ENCODE measurements around the gene TRIM63. TPM values are rescaled to one million over a fixed set of nuclear protein-coding genes. Genes with fewer than 3 reads are reported as not detected.
A peak's percentile ranks its signal among the peaks of the same experiment; 100 is the strongest.

The TRIM63 gene
- total RNA-seq, 1 experiment from 2014 or later: 118 TPM

DNA sequence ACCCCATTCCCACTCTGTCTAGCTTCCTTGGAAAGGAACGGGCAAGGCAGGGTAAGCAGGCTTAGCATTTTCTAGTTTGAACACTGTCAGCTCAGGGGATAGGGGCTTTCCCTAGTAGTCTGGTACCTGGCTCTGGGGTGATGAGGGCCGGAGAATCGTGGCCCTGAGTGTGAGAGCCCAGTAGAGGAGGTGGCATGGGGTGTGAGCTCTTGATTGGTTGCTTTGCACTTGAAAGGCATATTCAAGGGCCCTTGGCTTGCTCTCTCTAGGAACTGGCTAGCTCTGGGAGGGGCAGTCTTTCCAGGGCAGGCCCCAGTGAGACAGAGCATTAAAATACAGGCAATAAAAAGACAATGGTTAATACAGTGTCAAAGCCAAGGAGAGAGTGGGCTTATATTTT lies 56.6 kb downstream of the TRIM63 start:
- in situ Hi-C loops (cut with HindIII; ENCODE audit: low pct_unique_long_range_greater_than_20kb, low sequenced_read_pairs): no loop called here
- no peak for DNase-seq (ENCODE audit: low read depth, low spot score)

DNA sequence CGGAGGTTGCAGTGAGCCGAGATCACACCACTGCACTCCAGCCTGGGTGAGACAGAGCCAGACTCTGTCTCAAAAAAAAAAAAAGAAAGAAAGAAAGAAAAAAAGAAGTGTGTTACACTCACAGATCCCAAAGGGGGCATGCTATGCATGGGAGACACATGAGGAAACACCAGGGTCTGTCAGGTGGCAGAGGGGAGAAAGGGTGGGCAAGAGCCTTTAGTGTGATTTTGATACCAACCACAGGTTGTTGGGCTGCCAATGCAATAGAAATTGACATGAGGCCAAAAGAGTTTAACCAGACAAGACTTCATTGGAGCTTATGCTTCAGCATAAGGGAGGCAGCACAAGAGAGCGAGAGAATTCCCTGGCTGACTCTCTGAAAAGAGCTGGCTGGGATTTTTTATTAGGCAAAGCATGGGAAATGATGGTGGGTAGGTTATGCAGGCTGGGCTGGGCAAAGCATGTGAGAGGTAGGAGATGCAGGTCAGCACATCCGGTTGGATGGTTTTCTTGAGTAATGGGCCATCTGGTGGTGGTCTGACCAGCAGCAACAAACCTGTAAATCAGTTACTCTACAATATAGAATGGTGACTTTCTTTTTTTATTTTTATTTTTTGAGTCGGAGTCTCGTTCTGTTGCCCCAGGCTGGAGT lies 57.5 kb downstream of the TRIM63 start:
- in situ Hi-C loops (cut with HindIII; ENCODE audit: low pct_unique_long_range_greater_than_20kb, low sequenced_read_pairs): no loop called here

DNA sequence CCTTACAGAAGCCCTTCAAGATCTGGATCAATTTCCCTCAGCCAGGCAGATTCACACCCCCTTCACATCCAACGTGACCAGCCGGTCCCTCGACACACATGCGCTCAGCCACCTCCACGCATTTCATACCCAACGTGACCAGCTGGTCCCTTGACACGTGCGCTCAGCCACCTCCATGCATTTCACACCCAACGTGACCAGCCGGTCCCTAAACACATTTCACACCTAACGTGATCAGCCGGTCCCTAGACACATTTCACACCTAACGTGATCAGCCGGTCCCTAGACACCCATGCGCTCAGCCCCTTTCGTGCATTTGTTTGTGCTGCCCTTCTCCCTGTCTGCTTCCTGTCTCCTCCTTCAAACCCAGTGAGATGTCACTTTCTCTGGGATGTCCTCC lies 60.7 kb downstream of the TRIM63 start:
- in situ Hi-C loops (cut with HindIII; ENCODE audit: low pct_unique_long_range_greater_than_20kb, low sequenced_read_pairs): no loop called here
- DNase-seq (ENCODE audit: low read depth, low spot score): no peak

More for the DNA sequence above, 57.5 kb downstream of the TRIM63 start:
- DNase-seq (ENCODE audit: low read depth, low spot score): peak; percentile 53

DNA sequence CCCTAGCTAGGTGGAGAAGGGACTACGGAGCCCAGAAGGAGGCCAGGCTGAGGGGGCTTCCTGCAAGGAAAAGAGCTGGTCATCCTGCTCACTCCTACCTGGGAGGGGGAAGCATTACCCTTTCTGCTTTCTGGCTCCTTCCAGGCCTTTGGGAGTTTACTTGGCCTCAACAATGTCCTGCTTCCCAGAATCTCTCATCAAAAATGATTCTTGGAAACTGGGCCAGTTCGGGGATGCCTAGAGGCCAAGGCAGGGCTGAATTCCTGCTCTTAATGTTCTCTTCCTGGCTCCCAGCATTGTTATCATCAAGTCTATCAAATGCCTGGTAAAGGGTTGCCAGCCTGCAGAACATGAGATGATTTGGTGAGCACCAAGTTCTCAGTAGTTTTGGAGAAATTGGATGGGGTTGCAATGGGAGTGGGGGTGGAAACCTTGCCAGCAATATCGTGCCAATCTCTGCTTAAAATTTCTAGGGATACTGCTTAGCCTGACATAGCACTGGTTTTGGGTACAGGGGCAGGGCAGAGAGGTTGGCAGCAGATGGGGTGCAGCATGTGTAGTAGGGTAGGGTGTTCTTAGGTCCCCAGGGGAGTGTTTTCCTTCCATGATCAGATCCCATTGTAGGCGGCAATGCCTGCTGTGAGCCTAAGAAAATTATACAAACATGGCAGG lies 61.9 kb downstream of the TRIM63 start:
- DNase-seq (ENCODE audit: low read depth, low spot score): no peak

DNA sequence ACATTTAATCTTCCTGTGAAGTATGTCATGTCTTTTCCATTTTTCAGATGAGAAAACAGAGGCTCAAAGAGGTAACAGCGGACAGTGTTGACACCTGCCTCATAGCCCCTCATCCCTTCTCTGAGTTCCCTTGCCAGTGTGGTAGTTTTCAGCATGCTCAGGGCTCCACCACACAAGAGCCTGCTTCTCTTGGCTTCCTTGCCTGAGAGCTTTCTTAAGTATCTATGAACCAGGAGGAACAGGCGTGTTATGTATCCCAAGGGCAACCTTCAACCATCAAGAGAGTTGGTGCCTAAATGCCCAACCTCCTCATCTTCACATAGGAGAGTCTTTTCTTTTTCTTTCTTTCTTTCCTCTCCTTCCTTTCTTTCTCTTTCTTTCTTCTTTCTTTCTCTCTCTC lies 63.7 kb downstream of the TRIM63 start:
- in situ Hi-C loops (cut with HindIII; ENCODE audit: low pct_unique_long_range_greater_than_20kb, low sequenced_read_pairs): no loop called here

More for the DNA sequence above, 61.9 kb downstream of the TRIM63 start:
- in situ Hi-C loops (cut with HindIII; ENCODE audit: low pct_unique_long_range_greater_than_20kb, low sequenced_read_pairs): no loop called here

DNA sequence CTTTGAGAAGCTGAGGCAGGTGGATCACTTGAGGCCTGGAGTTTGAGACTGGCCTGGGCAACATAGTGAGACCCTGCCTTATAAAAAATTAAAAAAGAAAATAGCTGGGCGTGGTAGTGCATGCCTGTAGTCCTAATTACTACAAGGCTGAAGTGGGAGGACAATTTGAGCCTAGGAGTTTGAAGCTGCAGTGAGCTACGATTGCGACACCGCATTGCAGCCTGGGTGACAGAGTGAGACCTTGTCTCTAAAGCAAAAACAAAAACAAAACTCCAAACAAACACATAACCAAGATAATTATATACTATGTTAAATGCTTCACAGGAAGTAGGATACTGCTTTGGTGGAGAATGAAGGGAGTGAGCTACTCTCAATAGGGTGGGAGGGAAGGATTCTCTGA lies 64.2 kb downstream of the TRIM63 start:
- in situ Hi-C loops (cut with HindIII; ENCODE audit: low pct_unique_long_range_greater_than_20kb, low sequenced_read_pairs): no loop called here
- DNase-seq (ENCODE audit: low read depth, low spot score): no peak

More for the DNA sequence above, 63.7 kb downstream of the TRIM63 start:
- DNase-seq (ENCODE audit: low read depth, low spot score): no peak

Small RNAs within 50 kb of the gene (small RNA-seq; reads per million reads assigned to genes)
- gene RF00283 (0 reads per million in 2 experiments), gene RF00492 (0 reads per million in 2 experiments)

Other genes starting within 250 kb of the TRIM63 start
- gene MTFR1L, start 247.7 kb downstream of the TRIM63 start, total RNA-seq (2014; rRNA removed; shearing (Covaris generic)): 36.2 and 41.6 TPM in 2 replicates
- 6.6 and 7.0 TPM in 2 replicates for gene AUNIP, start 208.2 kb downstream of the TRIM63 start, total RNA-seq (2014; rRNA removed; shearing (Covaris generic))
- 4.2 TPM in 2 replicates for gene PAQR7, start 191.9 kb downstream of the TRIM63 start, total RNA-seq (2014; rRNA removed; shearing (Covaris generic))
- gene STMN1, start 161.2 kb downstream of the TRIM63 start, total RNA-seq (2014; rRNA removed; shearing (Covaris generic)): 99.5 and 125 TPM in 2 replicates
- 10.9 and 11.1 TPM in 2 replicates for gene PAFAH2, start 69.6 kb downstream of the TRIM63 start, total RNA-seq (2014; rRNA removed; shearing (Covaris generic))
- gene EXTL1, start 45.9 kb downstream of the TRIM63 start, total RNA-seq (2014; rRNA removed; shearing (Covaris generic)): 7.0 and 7.1 TPM in 2 replicates
- gene SLC30A2, start 21.5 kb downstream of the TRIM63 start, total RNA-seq (2014; rRNA removed; shearing (Covaris generic)): not detected in 2 replicates
- gene PDIK1L, start 44.2 kb upstream of the TRIM63 start, total RNA-seq (2014; rRNA removed; shearing (Covaris generic)): 5.7 and 6.4 TPM in 2 replicates
- gene FAM110D, start 91.4 kb upstream of the TRIM63 start, total RNA-seq (2014; rRNA removed; shearing (Covaris generic)): 0.05 TPM in 1 of 2 replicates, not detected in the other
- not detected in 2 replicates for gene C1orf232, start 101.3 kb upstream of the TRIM63 start, total RNA-seq (2014; rRNA removed; shearing (Covaris generic))
- gene ZNF593, start 102.3 kb upstream of the TRIM63 start, total RNA-seq (2014; rRNA removed; shearing (Covaris generic)): 49.2 and 58.5 TPM in 2 replicates
- not detected in 2 replicates for gene ZNF593OS, start 104.2 kb upstream of the TRIM63 start, total RNA-seq (2014; rRNA removed; shearing (Covaris generic))
- 0.08 and 0.27 TPM in 2 replicates for gene CNKSR1, start 109.9 kb upstream of the TRIM63 start, total RNA-seq (2014; rRNA removed; shearing (Covaris generic))
- gene CATSPER4, start 123.0 kb upstream of the TRIM63 start, total RNA-seq (2014; rRNA removed; shearing (Covaris generic)): not detected in 2 replicates
- gene CEP85, start 166.6 kb upstream of the TRIM63 start, total RNA-seq (2014; rRNA removed; shearing (Covaris generic)): 12.3 and 13.5 TPM in 2 replicates
- gene SH3BGRL3, start 212.5 kb upstream of the TRIM63 start, total RNA-seq (2014; rRNA removed; shearing (Covaris generic)): 30.7 and 32.8 TPM in 2 replicates
- 4.6 and 5.0 TPM in 2 replicates for gene UBXN11, start 239.0 kb upstream of the TRIM63 start, total RNA-seq (2014; rRNA removed; shearing (Covaris generic))